Medulla oblongata (tissue), 1 donor: Measurements from ENCODE around the gene PRKN.

Experiments used
- DNase-seq: peaks from one replicate; pipeline ENCODE4 v3.0.0-alpha.2; 2015; ENCODE audit errors: extremely low spot score

The PRKN gene

DNA sequence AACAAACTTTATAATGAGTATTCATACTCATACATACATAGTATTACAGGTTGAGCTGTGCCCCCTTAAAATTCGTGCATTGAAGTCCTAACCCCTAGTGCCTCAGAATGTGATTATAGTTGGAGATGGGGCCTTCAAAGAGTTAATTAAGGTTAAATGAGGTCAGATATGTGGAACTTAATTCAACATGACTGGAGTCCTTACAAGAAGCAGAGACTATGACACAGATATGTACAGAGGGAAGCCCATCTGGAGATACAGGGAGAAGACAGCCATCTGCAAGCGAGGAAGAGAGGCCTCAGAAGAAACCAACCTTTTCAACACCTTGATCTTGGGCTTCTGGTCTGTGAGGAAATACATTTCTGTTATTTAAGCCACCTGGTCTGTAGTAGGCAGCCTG is 917.6 kb downstream of the PRKN start:
- no peak for DNase-seq

DNA sequence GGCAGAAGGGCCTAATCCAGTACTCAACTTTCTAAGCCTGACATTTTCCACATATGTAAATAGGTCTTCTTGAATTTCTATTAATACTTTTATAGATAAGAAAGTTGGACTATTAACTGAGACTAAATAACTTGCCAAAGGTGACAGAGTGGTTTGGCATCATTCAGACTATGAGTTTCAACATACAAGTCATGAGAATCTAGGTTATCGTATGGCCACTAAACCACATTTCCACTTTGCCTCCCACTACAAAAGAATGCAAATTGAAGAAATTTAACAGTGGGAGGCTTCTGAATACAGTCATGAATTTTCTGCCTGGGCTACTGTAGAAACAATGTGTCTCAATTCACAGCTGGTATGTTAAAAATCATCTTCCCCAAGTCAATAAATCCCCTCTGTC is 922.7 kb downstream of the PRKN start:
- no peak for DNase-seq

DNA sequence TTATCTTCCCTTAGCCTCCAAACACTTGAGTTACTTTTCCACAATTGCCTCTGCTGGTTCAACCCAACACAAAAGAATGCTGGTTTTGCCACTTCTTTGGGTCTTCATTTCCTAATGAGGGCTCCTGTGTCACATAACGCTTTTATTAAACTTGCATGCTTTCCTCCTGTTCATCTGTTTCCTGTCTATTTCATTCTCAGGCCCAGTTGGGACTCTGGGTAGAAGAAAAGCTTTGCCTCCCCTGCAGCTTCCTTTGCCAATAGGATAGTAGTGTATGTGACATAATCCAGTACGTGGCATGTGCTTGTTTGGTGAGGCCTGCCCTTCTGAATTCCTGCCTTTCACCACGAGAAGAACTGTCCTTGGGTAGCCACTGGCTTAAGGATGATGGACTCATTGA is 924.4 kb downstream of the PRKN start:
- no peak for DNase-seq

DNA sequence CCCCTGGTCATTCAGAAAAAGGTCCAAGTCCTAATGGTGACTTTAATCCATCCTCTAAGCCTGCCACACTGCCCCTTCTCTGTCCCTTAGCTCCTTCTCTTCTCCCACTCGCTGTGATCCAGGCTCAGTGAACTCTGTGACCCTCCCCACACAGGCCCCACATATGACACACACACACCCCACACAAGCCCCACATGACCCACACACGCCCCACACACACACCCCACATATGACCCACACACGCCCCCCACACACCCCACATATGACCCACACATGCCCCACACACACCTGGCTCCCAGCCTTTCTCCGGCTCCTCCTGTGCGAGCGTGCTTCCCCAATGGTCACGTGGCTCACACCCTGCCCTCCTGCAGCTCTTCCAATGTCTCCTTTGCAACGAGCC is 925.3 kb downstream of the PRKN start:
- no peak for DNase-seq

DNA sequence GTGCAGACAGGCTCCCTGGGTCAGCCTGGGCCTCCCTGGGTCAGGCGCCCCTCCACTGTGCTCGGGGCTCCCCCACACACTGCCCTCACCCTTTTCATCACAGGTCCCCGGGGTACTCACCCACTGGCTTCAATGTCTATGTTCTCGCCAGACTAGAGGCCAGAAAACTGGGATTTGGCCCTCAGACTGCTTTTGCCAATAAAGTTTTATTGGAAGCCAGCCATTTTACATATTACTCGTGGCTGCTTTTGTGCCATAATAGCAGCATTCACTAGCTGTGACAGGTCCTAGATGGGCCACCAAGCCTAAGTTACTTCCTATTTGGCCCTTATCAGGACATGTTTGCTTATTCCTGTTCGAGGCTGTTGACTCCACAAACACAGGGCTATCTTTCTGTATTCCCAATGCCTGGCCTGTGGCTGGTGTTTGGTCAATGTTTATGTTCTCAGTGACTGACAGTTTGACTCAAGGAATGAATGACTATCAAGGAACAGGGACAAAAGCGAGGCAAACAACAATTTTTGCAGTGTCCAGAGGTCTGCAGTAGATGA is 928.6 kb downstream of the PRKN start:
- no peak for DNase-seq

DNA sequence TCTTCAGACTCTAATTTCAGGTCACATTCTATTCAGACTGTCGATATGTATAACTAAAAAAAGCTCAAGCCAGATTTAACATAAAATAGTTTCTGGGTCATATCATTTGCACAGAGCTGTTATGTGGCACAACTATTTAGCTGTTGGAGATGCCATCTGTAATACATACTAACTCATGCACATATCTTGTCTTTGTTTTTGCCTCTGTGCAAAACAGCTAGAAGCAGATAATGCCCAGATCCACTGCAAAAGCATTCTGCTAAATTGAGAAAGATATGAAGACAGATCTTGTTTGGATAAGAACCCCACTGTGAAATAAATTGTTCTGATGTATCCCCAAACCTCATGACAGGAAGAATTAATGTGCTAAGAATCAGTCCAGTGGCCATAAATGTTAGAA is 930.9 kb downstream of the PRKN start:
- DNase-seq, result no peak

DNA sequence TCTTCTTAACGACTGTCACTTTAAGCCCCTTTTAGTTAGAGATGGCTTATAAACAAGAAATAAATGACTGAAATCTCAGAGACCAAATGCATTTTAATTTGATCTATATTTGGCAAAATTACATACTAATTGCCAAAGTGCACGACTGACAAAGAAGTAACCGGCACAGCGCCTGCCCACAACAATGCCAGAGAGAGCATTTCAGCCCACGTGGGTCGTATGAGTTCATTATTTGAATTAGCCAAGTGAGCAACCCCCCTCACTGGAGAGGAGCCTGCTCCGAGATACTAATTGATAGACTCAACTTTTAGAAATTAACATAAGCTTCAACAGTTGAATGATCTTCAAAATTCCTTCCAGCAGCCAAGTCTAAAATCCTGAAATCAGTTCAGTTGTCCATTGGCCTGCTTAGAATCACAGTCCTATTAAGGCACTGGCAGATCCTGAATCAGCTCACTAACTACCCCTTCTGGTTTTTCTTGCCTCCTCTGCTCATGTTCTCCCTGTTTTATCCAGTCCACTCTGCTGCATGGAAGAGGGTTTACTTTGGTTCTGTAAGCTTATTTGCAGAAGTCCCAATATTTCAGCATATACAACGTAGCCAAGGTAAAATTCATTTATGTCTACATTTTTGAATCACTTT is 934.6 kb downstream of the PRKN start:
- DNase-seq, result peak; percentile 7

DNA sequence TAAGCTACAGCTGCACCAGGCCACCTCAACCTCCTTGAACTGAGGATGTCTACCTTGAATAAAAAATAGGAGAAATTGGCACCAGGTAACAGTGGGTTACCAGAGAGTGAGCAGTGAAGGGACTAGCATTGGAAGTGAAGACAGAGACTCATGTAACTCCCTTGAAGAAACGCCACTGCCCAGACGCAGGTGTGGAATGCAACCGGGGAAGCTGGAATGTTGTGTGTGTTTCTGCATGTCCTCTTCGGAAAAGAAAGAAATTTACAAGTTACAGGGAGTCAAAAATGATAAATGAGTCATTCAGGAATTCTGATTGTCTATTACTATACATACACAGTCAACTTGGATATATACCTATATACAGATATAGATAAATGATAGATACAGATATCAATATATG is 939.0 kb downstream of the PRKN start:
- no peak for DNase-seq

DNA sequence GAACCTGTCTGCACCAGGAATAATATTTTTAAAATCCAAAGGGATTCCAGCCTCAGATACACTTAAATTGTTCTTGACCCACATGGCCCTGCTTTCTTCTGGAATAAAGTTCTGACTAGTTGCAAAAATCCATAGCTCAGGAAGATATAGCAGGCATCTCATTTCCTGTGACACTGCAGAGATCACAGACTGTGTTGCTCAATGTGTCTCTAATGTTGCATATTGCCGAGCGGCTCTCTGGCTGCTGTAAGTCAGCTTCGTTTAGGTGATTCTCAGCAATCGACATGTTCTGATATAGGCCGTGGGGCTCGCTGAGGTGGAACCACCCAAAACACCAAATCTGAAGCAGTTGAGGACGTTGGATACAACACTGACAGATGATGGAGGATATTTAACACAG is 955.4 kb downstream of the PRKN start:
- DNase-seq, result no peak

DNA sequence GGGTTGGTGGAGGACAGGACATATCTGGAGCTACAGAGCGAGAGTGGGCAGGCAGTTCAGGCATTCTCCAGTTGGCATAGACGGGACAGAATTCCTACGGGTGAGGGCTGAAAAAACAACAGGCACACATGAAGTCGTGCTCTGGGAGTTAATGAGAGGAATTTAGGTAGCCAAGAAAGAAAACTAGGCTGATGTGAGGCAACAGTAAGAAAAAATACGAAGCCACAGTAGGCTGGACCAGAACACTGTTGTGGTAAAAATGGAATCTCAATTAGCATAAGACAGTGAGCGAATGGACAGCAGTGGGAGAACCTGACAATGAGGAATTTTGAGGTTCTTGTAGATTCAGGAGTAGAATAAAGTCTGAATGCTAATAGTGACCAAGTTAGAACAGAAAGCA is 965.6 kb downstream of the PRKN start:
- DNase-seq, result no peak

DNA sequence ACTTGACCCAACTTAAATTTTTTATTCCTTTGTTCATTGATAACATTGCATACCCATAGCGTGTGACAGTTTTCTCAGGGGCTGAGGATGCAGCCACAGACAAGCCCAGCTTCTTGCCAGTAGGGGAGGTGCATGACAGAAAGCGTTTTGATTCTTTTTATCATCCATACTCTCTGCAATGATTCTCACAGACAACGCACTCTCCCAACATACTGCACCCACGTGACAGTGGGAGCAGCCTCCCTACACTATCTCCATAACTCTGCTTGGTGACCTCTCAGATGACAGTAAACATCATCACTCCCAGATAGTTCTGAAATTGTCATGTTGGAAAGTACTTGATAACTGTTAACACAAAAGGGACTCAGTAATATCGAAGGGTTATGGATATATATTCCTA is 972.5 kb downstream of the PRKN start:
- no peak for DNase-seq

DNA sequence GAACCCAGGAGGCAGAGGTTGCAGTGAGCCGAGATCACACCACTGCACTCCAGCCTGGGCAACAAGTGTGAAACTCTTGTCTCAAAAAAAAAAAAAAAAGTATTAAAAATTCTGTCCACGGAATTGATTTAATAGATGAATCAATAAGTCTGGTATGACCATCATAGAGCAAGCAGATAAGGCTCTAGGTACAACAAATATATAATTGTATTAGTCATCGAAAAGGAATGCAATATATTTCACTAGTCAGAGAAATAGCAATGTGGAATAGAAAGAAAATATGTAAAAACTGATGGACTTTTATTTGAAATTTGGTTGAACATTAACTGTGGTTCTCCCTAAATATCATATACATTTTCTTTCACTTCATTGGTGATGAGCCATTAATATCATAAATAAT is 976.9 kb downstream of the PRKN start:
- DNase-seq, result no peak

DNA sequence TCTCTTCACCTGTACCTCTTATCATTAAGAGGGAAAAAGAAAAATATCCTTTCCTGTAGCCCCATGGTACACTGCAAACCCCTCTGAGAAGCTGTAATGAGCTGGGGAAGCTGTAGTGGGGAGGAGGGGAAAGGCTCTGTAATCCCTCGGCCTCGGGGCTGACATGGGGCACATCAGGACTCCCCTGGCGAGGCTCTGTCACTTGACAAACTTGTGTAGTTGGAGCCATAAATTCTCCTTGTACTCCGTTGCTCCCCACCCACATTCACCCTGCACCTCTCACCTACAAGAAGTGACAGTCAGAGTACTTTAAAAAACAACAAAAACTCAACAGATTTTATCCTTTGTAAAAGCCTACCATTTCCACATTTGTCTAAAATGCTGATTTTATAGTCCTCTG is 978.0 kb downstream of the PRKN start:
- no peak for DNase-seq

DNA sequence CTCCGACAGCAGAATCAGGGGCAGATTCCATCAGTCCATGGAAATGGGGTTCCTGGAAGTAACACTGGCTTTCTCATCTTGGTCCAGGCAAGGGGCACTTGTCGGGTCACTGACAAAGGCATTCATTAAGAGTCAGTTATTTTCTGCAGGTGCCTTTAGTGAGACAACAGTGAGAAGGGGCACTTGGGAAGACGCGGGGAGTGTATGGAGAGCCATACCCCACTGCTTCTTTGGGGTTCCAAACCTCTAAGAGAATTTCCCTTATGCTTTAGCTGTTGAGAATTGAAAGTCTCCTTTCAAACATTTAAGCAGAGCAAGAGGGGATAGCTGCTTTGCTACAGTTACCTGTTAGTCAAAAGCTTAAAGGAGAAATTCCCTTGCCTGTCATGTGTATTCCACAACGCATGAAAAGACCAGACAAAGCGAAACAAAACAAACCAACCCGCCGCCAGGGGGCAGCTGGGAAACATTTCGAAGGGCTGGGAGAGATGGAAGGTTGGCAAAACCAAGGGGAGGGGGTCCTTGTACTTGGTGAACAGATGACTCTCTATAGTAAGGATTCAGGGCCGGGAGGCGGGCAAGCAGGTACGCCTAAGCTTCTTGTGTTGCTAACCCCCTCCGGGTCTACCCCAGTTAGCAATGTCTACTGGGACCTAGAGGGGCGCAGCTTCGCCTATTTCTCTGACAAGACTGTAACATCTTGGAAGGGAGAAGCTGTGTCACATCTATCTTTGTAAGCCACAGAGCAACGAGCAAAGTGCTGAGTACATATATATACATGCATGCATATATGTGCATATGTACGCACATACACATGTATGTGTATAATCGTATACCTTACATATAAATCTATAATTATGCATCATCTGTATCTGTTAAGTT is 978.8 kb downstream of the PRKN start:
- DNase-seq, result peak; percentile 84

DNA sequence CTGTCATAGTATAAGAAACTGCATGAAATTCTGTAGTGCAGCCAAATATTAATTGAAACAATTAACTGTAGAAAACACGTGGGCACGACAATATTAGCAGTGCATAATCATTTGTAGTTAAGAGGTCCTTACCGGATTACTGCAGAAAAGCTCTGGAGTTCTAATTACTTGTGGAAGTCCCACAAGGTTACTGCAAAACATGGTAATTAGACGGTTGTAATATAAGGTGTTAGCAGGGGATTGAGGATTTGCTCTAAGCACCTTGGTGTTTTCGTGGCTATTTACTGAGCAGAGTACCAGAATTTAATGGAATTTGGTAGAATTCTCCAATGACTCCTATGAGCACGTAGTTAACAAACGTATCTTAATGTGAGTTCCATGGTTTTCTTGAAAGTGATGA is 980.1 kb downstream of the PRKN start:
- no peak for DNase-seq

DNA sequence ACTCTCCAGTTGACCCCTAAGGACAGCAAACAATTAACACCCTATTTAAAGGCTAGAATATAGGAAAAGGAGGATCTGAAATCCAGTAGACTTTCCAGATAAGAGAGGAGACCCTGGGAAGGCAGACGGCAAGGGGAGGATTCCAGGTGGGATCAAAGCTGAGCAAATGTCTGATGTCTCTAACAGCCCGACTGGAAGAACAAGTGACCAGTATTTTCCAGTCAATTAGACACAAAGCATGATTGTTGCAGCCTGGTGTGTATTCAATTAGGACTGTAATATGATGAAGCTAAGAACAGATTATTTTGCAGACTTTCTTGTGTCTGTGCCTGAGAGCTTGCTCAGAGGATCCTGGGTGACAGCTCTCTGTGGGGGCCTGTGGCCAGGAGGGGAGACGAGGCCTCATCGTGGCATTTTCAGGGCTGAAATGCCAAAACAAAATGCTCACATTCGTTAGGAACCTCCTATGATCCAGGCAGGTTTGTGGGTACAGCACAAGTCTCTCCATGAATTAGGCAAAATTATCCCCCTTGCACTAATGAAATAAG is 981.9 kb downstream of the PRKN start:
- peak; percentile 12 for DNase-seq

DNA sequence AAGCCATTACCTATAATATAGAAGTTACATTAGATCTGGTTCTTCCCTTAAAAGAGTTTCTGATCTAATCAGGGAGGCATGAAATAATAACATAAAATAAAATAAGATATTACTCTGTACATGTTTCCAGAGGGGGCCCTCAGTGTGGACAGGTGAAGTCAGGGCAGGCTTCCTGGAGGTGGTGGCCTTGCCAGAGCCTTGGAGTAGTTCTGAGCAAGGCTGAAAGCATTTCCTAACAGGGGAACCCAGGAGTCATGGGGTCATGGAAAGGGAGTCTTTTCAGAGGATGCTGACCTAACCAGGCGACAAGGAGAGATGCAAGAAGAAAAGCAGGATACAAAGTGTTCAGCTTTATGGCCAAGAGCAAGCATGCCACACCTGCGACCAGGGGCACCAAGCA is 982.4 kb downstream of the PRKN start:
- DNase-seq, result no peak

DNA sequence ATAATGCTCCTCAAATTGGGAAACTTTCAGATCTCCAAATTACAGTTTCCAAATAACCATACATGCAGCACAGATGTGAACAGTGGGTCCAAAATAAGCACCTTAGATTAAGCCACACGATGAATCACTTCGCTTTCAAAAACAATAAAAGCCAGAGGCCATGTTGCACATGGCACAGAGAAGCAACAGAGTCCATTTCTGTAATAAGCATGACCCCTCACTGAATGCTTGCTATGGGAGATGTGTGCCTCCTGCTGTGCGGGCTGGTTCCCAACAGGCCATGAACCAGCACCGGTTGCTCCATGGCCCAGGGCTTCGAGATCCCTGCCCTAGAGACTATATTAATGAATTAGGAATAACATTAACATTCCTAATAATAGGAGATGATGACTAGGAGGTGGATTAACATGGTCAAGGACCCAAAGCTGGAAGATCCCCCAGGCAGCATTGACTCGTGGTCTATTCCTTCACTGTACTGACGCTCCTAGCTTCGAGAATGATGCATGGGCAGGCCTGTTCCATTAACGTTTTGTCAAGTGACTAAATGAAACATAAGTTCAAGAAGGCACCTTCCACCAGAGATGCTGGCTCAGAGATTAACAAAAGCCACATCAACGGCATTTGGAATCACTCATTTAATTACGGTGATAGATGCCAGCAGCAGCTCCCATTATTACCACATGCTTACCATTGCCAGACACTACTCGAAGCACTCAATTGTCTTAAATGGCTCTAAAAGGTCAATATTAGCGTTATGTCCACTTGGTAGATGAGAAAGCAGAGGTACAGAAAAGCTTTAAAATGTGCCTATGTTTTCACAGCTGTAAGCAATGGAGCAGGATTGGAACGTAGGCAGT is 983.1 kb downstream of the PRKN start:
- DNase-seq, result no peak

DNA sequence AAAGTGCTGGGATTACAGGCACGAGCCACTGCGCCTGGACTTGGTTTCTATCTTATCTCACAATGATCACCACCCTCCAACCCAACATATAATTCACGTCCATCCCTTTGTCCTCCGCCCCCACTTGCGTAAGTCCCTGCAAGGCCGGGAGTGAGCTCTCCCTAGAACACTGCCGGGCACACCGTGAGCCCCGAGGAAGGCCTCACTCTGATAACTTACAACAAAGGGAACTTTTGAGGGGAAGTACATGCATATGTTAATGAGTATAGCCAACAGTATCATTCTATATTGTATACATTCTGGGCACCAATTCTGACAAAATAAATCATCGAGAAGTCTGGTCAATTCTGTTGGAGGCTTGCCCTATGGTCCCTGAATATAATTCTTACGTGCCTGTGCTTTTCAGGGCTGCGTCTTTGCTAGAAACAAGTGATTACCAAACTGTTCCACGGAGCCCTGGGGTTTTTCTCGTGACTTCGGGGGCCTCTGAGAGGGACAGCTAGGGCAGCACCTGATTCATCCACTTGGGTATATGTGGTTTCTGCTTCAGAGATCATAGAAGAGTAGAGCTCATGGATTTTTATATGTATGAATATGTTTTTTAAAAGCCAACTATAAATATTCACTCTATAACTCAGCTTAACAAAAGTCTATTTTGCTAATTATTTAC is 983.9 kb downstream of the PRKN start:
- no peak for DNase-seq

DNA sequence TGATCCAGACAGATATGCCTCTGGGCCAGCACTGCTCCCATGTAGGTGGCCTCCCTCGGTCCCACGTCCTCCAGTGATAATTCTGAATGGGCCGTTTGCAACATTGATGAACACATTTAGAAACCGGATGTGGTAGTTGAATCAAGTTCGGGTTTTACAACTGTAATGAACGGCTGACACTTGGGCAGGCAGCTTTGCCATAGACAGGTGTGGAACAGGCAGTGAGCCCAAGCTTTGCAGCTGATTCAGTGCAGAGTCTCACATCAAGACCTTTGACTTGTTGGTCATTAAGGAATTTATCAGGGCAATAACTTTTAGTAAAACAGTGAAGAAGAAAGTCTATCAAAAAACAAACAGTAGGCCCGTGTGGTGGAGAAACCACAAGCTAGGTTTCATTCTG is 987.1 kb downstream of the PRKN start:
- no peak for DNase-seq

DNA sequence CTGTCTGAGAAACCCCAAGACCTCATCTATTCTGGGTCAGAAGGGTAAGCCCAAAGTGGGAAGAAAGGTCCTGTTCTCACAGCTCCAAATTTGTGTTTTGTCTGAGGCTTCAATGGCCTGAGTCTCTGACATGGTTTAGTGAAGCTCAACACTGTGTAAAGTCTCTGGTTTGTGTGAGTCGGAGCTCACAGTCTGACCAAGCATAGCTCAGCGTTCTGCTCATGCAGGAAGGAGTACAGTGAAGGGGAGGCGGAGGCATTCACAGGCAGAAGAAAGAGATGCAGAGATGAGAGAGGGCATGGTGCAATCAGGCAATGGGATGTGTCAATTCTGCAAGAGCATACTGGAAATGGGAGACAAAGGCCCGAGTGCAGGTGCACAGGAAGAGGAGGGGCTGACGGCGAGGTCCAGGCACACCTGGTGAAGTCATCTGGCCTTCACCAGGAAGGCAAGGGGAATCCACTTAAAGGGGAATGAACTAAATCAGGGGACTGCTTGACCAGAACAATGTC is 990.7 kb downstream of the PRKN start:
- no peak for DNase-seq
